Measurements from ENCODE around the gene MORN4.
A peak's percentile ranks its signal among the peaks of the same experiment; 100 is the strongest.
"Not testable (repeated sequence)": the region's sequence is repeated elsewhere in the genome, so short reads cannot be mapped to it uniquely, and the experiment has no call there.

Gene MORN4

GRCh38 chr10:97650726-97651125, 17.4 kb upstream of the MORN4 start:
- H3K9me3 Mint-ChIP-seq: no peaks in the 10 kb centered on the region
- peaks cover 72% of the 10 kb centered on the region for H3K36me3 Mint-ChIP-seq (ENCODE audit: low read depth)
- intact Hi-C loops (cut with micrococcal nuclease): loop anchor here (10.0 kb wide), 1 partner anchor 76 kb away; the partner anchor contains the start of gene ANKRD2
- H3K4me1 Mint-ChIP-seq (ENCODE audit: low read depth): peaks cover 62% of the 10 kb centered on the region
- no peaks in the 10 kb centered on the region for H3K27me3 Mint-ChIP-seq
- H3K27ac Mint-ChIP-seq: peak overlapping the region; percentile 94
- peak overlapping the region; percentile 34 for H3K4me3 Mint-ChIP-seq

- peaks cover 73% of the 10 kb centered on the region for H3K36me3 Mint-ChIP-seq (ENCODE audit: low read depth)
- not testable (repeated sequence) for H3K9me3 Mint-ChIP-seq
- intact Hi-C loops (cut with micrococcal nuclease): loop anchor here (1.0 to 10.0 kb wide), 2 partner anchors 8 to 155 kb away; partner anchors contain the start of genes MMS19 and UBTD1
These were observed 16.1 kb upstream of the MORN4 start for GRCh38 chr10:97649405-97649750.

GRCh38 chr10:97648562-97649404, 15.5 kb upstream of the MORN4 start:
- H3K27me3 Mint-ChIP-seq: no peaks in the 10 kb centered on the region
- peaks cover 73% of the 10 kb centered on the region for H3K36me3 Mint-ChIP-seq (ENCODE audit: low read depth)
- peaks cover 63% of the 10 kb centered on the region for H3K4me1 Mint-ChIP-seq (ENCODE audit: low read depth)
- H3K27ac Mint-ChIP-seq: peak overlapping the region; percentile 94
- H3K9me3 Mint-ChIP-seq: no peaks in the 10 kb centered on the region
- intact Hi-C loops (cut with micrococcal nuclease): loop anchor here (1.0 to 10.0 kb wide), 2 partner anchors 7 to 154 kb away; partner anchors contain the start of genes MMS19 and UBTD1
- H3K4me3 Mint-ChIP-seq: peak overlapping the region; percentile 53

More at GRCh38 chr10:97649405-97649750, 16.1 kb upstream of the MORN4 start:
- H3K4me1 Mint-ChIP-seq (ENCODE audit: low read depth): peaks cover 68% of the 10 kb centered on the region
- H3K27me3 Mint-ChIP-seq: not testable (repeated sequence)
- peak overlapping the region; percentile 53 for H3K4me3 Mint-ChIP-seq
- peak overlapping the region; percentile 94 for H3K27ac Mint-ChIP-seq

GRCh38 chr10:97647556-97647955, 14.3 kb upstream of the MORN4 start:
- intact Hi-C loops (cut with micrococcal nuclease): loop anchor here (10.0 kb wide), 1 partner anchor 153 kb away; the partner anchor contains the start of genes MMS19 and UBTD1
- Mint-ChIP-seq H3K9me3 (no peaks in the 10 kb centered on the region), H3K4me1 (ENCODE audit: low read depth) (peaks cover 62% of the 10 kb centered on the region), H3K4me3 (no peak overlapping the region), H3K27ac (peak overlapping the region; percentile 94), H3K36me3 (ENCODE audit: low read depth) (peaks cover 73% of the 10 kb centered on the region), H3K27me3 (no peaks in the 10 kb centered on the region)

- no peaks in the 10 kb centered on the region for H3K27me3 Mint-ChIP-seq
- H3K4me3 Mint-ChIP-seq: no peak overlapping the region
- H3K9me3 Mint-ChIP-seq: no peaks in the 10 kb centered on the region
- peaks cover 54% of the 10 kb centered on the region for H3K4me1 Mint-ChIP-seq (ENCODE audit: low read depth)
- H3K36me3 Mint-ChIP-seq (ENCODE audit: low read depth): peaks cover 66% of the 10 kb centered on the region
- H3K27ac Mint-ChIP-seq: no peak overlapping the region
- intact Hi-C loops (cut with micrococcal nuclease): loop anchor here (10.0 kb wide), 1 partner anchor 150 kb away; the partner anchor contains the start of genes MMS19 and UBTD1
These were observed 11.6 kb upstream of the MORN4 start for GRCh38 chr10:97644936-97645335.

- H3K27me3 Mint-ChIP-seq: peaks cover 1% of the 10 kb centered on the region
- intact Hi-C loops (cut with micrococcal nuclease): loop anchor here (10.0 kb wide), 1 partner anchor 149 kb away; the partner anchor contains the start of genes MMS19 and UBTD1
- peak overlapping the region; percentile 97 for H3K27ac Mint-ChIP-seq
- no peaks in the 10 kb centered on the region for H3K9me3 Mint-ChIP-seq
- H3K4me1 Mint-ChIP-seq (ENCODE audit: low read depth): peaks cover 46% of the 10 kb centered on the region
- H3K4me3 Mint-ChIP-seq: peak overlapping the region; percentile 65
- peaks cover 66% of the 10 kb centered on the region for H3K36me3 Mint-ChIP-seq (ENCODE audit: low read depth)
These were observed 10.2 kb upstream of the MORN4 start for GRCh38 chr10:97643441-97643985.

- H3K27ac Mint-ChIP-seq: peak overlapping the region; percentile 97
- H3K9me3 Mint-ChIP-seq, H3K27me3 Mint-ChIP-seq: not testable (repeated sequence)
- H3K4me1 Mint-ChIP-seq (ENCODE audit: low read depth): peaks cover 45% of the 10 kb centered on the region
- intact Hi-C loops (cut with micrococcal nuclease): loop anchor here (10.0 kb wide), 1 partner anchor 148 kb away; the partner anchor contains the start of genes MMS19 and UBTD1
- H3K36me3 Mint-ChIP-seq (ENCODE audit: low read depth): peaks cover 61% of the 10 kb centered on the region
- peak overlapping the region; percentile 95 for H3K4me3 Mint-ChIP-seq
These were observed 9.3 kb upstream of the MORN4 start for GRCh38 chr10:97642471-97643159.

GRCh38 chr10:97640868-97641811, 7.8 kb upstream of the MORN4 start:
- Mint-ChIP-seq H3K4me3 (peak overlapping the region; percentile 95), H3K27me3 (peaks cover 1% of the 10 kb centered on the region), H3K4me1 (ENCODE audit: low read depth) (peaks cover 36% of the 10 kb centered on the region), H3K36me3 (ENCODE audit: low read depth) (peaks cover 47% of the 10 kb centered on the region), H3K9me3 (no peaks in the 10 kb centered on the region), H3K27ac (peak overlapping the region; percentile 97)
- intact Hi-C loops (cut with micrococcal nuclease): loop anchor here (1.0 to 10.0 kb wide), 3 partner anchors 8 to 146 kb away; partner anchors contain the start of genes AVPI1, MMS19 and UBTD1

GRCh38 chr10:97640174-97640867, 7.0 kb upstream of the MORN4 start, which contains the start of gene PI4K2A:
Gene PI4K2A (plus strand): TSS chr10:97640671. CDS start chr10:97640743, 72 bp downstream.
- Mint-ChIP-seq H3K4me1 (ENCODE audit: low read depth) (peaks cover 36% of the 10 kb centered on the region), H3K9me3 (no peaks in the 10 kb centered on the region), H3K36me3 (ENCODE audit: low read depth) (peaks cover 38% of the 10 kb centered on the region), H3K4me3 (peak within 1 kb of the TSS; percentile 95), H3K27ac (peak within 1 kb of the TSS; percentile 97), H3K27me3 (peaks cover 1% of the 10 kb centered on the region)
- intact Hi-C loops (cut with micrococcal nuclease): loop anchor here (2.0 to 10.0 kb wide), 2 partner anchors 46 to 146 kb away; partner anchors contain the start of genes AVPI1, MMS19 and UBTD1

GRCh38 chr10:97639090-97639489, 5.8 kb upstream of the MORN4 start:
- H3K27me3 Mint-ChIP-seq; H3K27ac Mint-ChIP-seq; intact Hi-C loops (cut with micrococcal nuclease); H3K9me3 Mint-ChIP-seq; H3K4me3 Mint-ChIP-seq: not testable (repeated sequence)
- Mint-ChIP-seq H3K4me1 (ENCODE audit: low read depth) (peaks cover 27% of the 10 kb centered on the region), H3K36me3 (ENCODE audit: low read depth) (peaks cover 26% of the 10 kb centered on the region)

- peaks cover 24% of the 10 kb centered on the region for H3K4me1 Mint-ChIP-seq (ENCODE audit: low read depth)
- no peak overlapping the region for H3K4me3 Mint-ChIP-seq
- H3K36me3 Mint-ChIP-seq (ENCODE audit: low read depth): peaks cover 6% of the 10 kb centered on the region
- H3K27me3 Mint-ChIP-seq: peaks cover 4% of the 10 kb centered on the region
- H3K9me3 Mint-ChIP-seq: no peaks in the 10 kb centered on the region
- intact Hi-C loops (cut with micrococcal nuclease): no loop called here
- no peak overlapping the region for H3K27ac Mint-ChIP-seq
These were observed 2.3 kb upstream of the MORN4 start for GRCh38 chr10:97635577-97635976.

GRCh38 chr10:97633921-97634320, 621 bp upstream of the MORN4 start:
- Mint-ChIP-seq H3K9me3 (no peaks in the 10 kb centered on the region), H3K27me3 (peaks cover 2% of the 10 kb centered on the region), H3K27ac (peak overlapping the region; percentile 78), H3K36me3 (ENCODE audit: low read depth) (peaks cover 6% of the 10 kb centered on the region), H3K4me3 (peak overlapping the region; percentile 97), H3K4me1 (ENCODE audit: low read depth) (peaks cover 19% of the 10 kb centered on the region)
- intact Hi-C loops (cut with micrococcal nuclease): no loop called here
